ENCODE results near the gene FAM171A1.

DNA sequence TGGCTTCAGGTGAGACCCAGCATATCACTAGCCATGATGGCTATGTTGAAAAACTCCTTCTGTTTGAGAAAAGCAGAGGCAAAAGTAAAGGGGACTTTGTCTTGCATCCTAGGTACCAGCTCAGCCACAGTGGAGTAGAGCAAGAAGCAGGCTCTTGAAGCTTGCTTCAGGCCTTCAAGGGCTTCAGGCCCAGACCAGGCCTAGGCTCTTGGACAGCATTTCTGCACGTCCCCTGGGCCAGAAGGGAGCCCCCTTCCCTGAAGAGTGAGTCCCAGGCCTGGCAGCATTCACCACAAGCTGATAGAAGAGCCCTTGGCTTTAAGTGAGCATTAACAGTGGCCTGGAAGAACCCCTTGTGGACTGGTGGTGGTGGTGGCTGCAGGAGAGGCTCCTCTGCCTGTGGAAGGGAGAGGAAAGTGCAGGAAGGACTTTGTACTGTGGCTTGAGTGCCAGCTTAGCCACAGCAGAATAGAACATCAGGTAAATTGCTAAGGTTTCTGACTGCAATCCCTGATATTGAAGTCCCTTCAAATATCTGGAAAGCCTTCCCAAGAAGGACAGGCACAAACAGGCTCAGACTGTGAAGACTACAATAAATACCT, 28.1 kb upstream of the FAM171A1 start:
- no peak for TF ChIP-seq EZH2 (IDR thresholded peaks at IDR 0.05; ENCODE audit: low read length, missing control alignments)
- TF ChIP-seq, protein P1, sequence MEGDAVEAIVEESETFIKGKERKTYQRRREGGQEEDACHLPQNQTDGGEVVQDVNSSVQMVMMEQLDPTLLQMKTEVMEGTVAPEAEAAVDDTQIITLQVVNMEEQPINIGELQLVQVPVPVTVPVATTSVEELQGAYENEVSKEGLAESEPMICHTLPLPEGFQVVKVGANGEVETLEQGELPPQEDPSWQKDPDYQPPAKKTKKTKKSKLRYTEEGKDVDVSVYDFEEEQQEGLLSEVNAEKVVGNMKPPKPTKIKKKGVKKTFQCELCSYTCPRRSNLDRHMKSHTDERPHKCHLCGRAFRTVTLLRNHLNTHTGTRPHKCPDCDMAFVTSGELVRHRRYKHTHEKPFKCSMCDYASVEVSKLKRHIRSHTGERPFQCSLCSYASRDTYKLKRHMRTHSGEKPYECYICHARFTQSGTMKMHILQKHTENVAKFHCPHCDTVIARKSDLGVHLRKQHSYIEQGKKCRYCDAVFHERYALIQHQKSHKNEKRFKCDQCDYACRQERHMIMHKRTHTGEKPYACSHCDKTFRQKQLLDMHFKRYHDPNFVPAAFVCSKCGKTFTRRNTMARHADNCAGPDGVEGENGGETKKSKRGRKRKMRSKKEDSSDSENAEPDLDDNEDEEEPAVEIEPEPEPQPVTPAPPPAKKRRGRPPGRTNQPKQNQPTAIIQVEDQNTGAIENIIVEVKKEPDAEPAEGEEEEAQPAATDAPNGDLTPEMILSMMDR (conservative IDR thresholded peaks at IDR 0.05 in 1 of 2, IDR thresholded peaks at IDR 0.05 in 1 of 2; ENCODE audit: low read depth in 1 of 2, low read length in 2 of 2): no peak

Measured in fibroblast of lung (primary cell).